Lower leg skin (tissue), 4 donors: Measurements from ENCODE around the gene WIPF2. TPM values are rescaled to one million over a fixed set of nuclear protein-coding genes. Genes with fewer than 3 reads are reported as not detected.
"Not testable (repeated sequence)": the region's sequence is repeated elsewhere in the genome, so short reads cannot be mapped to it uniquely, and the experiment has no call there.

Source experiments
- DNase-seq, 2 donors: peaks; one replicate each; pipeline ENCODE4 v3.0.0-alpha.2; 2019; ENCODE audit warnings: low spot score in 2 of 2
- H3K4me3 ChIP-seq: fragments of 200-600 bp; sonication (generic); 2 replicates; pipeline ENCODE4 v1.5.1; 2017; ENCODE audit warnings: mild to moderate bottlenecking, low read depth; ENCODE audit not compliant: poor library complexity, severe bottlenecking
- CTCF ChIP-seq, 3 donors: fragments of 450-650 bp; IDR thresholded peaks; one replicate each; pipeline ENCODE4 v1.5.1; 2016; ENCODE audit warnings: antibody characterized with exemption in 3 of 3, mild to moderate bottlenecking in 3 of 3, moderate library complexity in 2 of 3
- POLR2A ChIP-seq, 2 donors: fragments of 450-650 bp; IDR thresholded peaks; one replicate each; pipeline ENCODE4 v1.6.1; 2016 to 2017; ENCODE audit warnings: antibody characterized with exemption in 2 of 2, mild to moderate bottlenecking in 1 of 2, moderate library complexity in 1 of 2
- WGBS, 2 donors: methylation state at CpG; one replicate each; pipeline ENCODE4 v1.1.5; 2018; 5-methylcytosine and 5-hydroxymethylcytosine counted together
- intact Hi-C: fragments of 100-400 bp; cut with DNase I; formaldehyde crosslinking; loops from one replicate; pipeline ENCODE4 v1.15.0; 2023; ENCODE audit warnings: low total_unique reads
- total RNA-seq, 4 donors: library from RNA; depleted of rRNA; stranded (reverse); fragments of >200 nt; gene quantifications; one replicate each; pipeline ENCODE4 v1.1.0, GENCODE V29; 2016

Gene WIPF2
- total RNA-seq, 4 donors from 2014 or later: 14.5 to 24.3 (median 18.5) TPM

- intact Hi-C loops: loop anchor here (10.0 kb wide), 1 partner anchor 113 kb away; the partner anchor contains the start of gene TOP2A
- peak in 1 of 2 donors; percentile 54 for DNase-seq
- TF ChIP-seq CTCF (IDR thresholded peaks at IDR 0.05): no peak
- no peak for TF ChIP-seq POLR2A (IDR thresholded peaks at IDR 0.05)
- H3K4me3 ChIP-seq: no peak overlapping the region
- WGBS, 2 donors: 74 to 77% methylated on average over 4 of the region's 4 CpGs
Measured at GRCh38 chr17:40301315-40301714, 82.2 kb downstream of the WIPF2 start.

GRCh38 chr17:40303009-40303657 lies 84.0 kb downstream of the WIPF2 start:
- H3K4me3 ChIP-seq: no peak overlapping the region
- intact Hi-C loops: loop anchor here (2.0 to 10.0 kb wide), 2 partner anchors 52 to 112 kb away; partner anchors contain the start of gene TOP2A
- TF ChIP-seq POLR2A (IDR thresholded peaks at IDR 0.05): no peak
- TF ChIP-seq CTCF (IDR thresholded peaks at IDR 0.05): peak in 2 of 3 donors; percentile 0 to 57
- WGBS, 2 donors: 38 to 41% methylated on average over 4 of the region's 4 CpGs
- peak in 1 of 2 donors; percentile 74 for DNase-seq

DNA sequence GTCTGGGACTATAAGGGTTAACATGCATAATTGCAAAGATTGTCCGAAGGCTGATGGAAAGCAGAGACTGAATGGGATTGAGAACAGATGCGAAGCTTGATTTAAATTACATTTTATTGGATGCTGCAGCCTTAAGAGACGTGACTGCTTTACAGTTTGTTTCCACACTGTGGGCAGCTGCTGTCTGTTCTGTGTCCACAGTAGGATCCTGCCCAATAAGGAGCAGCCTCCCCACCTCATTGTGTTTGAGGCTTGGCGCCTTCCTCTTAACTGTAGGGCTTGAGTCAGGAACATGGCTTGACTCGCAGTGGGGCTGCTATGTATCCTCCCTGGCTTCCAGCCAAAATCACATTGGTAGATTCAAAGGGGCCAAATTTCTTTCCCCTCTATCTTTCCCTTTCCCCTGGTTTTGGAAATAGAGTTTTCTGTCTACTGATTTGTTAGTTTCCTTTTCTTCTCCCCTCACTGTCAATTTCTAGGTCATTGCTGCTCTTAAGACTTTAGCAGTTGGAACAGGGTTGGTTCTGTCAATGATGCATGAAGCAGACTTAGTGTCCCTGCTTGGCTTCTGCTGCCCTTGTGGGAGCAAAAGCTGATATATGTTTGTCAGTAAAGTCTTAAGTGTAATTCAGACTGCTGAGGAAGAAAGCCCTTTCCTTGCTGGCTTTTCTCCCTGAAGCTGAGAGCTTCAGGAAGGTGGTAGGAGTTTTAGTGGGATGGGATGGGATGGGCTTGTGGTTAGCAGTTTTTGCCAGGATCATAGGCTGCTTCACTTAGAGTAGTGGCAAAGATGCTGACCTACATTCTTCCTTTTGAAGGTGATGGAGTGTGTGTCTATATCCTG lies 84.8 kb downstream of the WIPF2 start:
- DNase-seq: peak in 1 of 2 donors; percentile 83
- H3K4me3 ChIP-seq: no peak overlapping the region
- intact Hi-C loops: loop anchor here (2.0 to 10.0 kb wide), 2 partner anchors 51 to 111 kb away; partner anchors contain the start of gene TOP2A
- 27 to 29% methylated on average over 5 of the region's 5 CpGs for WGBS, 2 donors
- no peak for TF ChIP-seq POLR2A (IDR thresholded peaks at IDR 0.05)

DNA sequence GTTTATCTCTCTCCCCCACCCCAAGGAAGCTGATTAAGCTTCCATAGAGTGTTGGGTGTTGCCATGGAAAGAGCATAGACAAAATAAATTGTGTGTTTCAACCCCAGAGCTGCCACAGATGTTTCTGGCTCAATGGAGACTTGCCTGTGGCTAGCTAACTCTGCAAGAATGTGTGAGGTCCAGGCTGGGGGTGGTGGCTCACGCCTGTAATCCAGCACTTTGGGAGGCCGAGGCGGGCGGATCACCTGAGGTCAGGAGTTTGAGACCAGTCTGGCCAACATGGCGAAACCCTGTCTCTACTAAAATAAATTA lies 85.4 kb downstream of the WIPF2 start:
- peak in 1 of 2 donors; percentile 72 for DNase-seq
- WGBS, 2 donors: 80 to 81% methylated on average over 5 of the region's 5 CpGs
- intact Hi-C loops: loop anchor here (10.0 kb wide), 1 partner anchor 110 kb away; the partner anchor contains the start of gene TOP2A
- not testable (repeated sequence) for H3K4me3 ChIP-seq

DNA sequence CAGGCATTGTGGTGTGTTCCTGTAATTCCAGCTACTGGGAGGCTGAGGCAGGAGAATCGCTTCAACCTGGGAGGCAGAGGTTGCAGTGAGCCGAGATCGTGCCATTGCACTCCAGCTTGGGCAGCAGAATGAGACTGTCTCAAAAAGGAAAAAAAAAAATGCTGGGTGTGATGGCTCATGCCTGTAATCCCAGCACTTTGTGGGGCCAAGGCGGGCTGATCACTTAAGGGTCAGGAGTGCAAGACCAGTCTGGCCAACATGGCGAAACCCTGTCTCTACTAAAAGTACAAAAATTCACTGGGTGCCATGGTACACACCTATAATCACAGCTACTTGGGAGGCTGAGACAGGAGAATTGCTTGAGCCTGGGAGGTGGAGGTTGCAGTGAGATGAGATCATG lies 85.8 kb downstream of the WIPF2 start:
- 77 to 91% methylated on average over 5 of the region's 5 CpGs for WGBS, 2 donors
- not testable (repeated sequence) for DNase-seq, H3K4me3 ChIP-seq
- intact Hi-C loops: loop anchor here (10.0 kb wide), 1 partner anchor 110 kb away; the partner anchor contains the start of gene TOP2A

DNA sequence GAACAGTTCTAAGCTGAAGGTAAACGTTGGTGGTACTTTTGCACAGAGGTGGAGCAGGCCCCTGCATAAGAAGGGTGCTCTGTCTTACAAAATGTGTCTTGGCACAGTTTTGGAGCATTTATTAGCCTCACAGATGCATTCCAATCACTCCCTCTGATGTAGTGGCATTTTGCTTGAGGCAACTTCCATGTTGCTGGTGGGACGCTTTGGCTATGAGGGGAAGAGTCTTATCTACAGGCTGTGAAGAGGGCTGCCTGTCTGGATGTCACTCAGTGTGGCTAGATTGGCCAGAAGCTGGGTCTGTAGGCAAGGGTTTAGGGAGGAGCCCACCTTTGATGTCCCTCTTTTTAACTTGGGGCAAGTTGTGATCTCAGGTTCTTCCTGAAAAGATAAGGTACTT lies 87.3 kb downstream of the WIPF2 start:
- 32 to 39% methylated on average over 2 of the region's 2 CpGs for WGBS, 2 donors
- H3K4me3 ChIP-seq: no peak overlapping the region
- intact Hi-C loops: loop anchor here (10.0 kb wide), 1 partner anchor 108 kb away; the partner anchor contains the start of gene TOP2A
- peak in 1 of 2 donors; percentile 42 for DNase-seq
- TF ChIP-seq POLR2A (IDR thresholded peaks at IDR 0.05) (no peak), CTCF (IDR thresholded peaks at IDR 0.05) (no peak)
